HG02852 (cell line): ENCODE results near the gene ARMC3.
"Not testable (repeated sequence)": the region's sequence is repeated elsewhere in the genome, so short reads cannot be mapped to it uniquely, and the experiment has no call there.

Experiments
- ATAC-seq: cut with Tn5 transposase; IDR thresholded peaks from one replicate; pipeline ENCODE4 v1.9.1; 2021; ENCODE audit warnings: mild to moderate bottlenecking, moderate library complexity; ENCODE audit not compliant: unreplicated experiment

Gene ARMC3

DNA sequence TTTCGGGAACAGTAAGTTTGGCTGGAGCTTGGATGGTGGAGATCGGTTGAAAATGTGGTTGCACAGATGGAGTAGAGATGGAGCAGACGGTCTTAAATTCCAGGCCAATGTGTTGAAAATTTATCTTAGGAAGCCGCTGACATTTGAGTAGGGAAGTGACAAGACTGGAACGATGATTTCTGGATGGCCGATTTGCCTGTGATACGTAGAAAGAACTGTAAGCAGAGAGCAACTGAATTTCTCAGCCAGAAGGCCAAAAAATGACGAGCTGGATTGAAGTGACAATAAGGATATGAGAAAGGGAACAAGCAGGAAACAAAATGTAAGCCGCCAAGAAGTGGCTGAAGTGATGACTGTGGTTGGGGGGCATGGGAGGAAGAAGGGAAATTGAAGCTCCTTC, 687 bp upstream of the ARMC3 start:
- no peak for ATAC-seq

DNA sequence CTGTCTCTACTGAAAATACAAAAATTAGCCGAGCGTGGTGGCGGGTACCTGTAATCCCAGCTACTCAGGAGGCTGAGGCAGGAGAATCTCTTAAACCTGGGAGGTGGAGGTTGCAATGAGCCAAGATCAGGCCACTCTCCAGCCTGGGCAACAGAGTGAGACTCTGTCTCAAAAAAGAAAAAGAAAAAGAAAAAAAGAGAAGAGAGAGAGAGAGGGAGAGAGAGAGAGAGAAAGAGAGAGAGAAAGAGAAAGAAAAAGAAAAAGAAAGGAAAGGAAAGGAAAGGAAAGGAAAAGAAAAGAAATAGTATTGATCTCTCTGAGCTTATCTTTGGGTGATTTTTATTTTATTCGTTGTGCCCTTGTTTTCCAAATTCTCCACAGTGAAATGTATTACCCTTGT, 1.2 kb downstream of the ARMC3 start:
- not testable (repeated sequence) for ATAC-seq

DNA sequence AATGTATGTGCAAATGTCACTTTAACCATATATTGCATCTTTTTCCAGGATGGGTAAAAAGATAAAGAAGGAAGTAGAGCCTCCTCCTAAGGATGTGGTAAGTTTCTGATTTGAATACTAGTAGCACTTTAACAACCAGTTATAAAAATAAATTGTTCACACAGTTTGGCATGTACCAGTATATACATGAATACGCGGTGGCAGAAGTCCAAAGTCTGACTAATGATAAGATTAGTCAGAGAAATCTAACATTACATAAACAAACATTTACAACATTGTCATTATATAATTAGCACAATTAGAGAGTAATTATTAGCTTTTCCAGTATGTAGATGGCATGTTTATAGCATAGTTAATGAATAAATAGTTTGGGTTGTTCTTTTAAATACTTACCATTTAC, 4.1 kb downstream of the ARMC3 start:
- no peak for ATAC-seq

GRCh38 chr10:22932626-22933370, 4.9 kb downstream of the ARMC3 start:
- no peak for ATAC-seq

GRCh38 chr10:22934726-22935125, 6.9 kb downstream of the ARMC3 start:
- no peak for ATAC-seq

- ATAC-seq = no peak
These were observed 14.6 kb downstream of the ARMC3 start for GRCh38 chr10:22942437-22942836.

DNA sequence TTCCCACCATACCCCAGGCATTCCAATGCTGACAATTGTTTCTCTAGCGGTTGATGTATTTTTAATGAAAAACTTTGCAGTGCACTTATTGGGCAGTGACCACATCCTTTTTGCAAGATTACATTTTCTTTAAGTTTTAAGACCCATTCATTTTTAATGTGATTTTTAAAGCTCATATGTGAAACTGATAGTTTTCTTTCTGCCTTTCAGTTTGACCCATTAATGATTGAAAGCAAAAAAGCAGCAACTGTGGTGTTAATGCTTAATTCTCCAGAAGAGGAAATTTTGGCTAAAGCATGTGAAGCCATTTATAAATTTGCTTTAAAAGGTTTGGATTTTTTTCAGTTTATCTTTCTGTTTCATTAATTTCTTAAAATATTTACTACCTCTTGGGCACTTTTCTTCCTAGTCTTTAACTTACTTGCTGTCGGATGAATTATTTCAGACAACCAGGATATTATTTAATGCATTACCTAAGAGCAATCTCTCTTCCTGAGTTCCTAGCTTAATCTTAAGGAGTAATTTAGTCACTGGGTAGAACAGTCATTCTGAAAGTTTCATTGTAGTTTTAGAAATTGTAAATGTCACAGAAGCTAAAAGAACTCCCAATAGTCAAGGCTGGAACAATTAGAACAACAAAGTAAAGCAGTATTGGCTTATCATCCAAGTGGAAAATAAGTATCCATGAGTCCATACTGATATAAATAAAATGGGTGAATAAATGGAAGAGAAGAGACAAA, 18.3 kb downstream of the ARMC3 start:
- ATAC-seq = peak; percentile 61

- ATAC-seq = no peak
These were observed 27.1 kb downstream of the ARMC3 start for GRCh38 chr10:22954970-22955369.

DNA sequence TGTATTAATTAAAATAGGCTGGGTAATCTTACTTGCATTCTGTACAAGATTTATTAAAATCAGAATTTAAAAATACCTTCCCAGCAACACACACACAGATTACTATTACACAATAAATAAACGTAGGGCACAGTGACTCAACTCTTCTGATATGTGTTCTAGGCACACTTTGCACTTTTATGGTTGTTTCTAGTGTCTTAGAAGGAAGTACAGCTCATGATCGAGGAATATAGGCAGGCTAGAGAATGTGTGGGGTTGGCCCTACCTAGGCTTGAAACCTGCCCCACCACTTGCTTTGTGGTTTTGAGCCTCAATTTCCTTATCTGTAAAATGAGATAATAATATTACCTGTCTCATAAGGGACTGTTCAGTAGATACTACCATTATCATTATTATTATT, 30.5 kb downstream of the ARMC3 start:
- ATAC-seq = no peak

- ATAC-seq = no peak
These were observed 31.4 kb downstream of the ARMC3 start for GRCh38 chr10:22959292-22959691.

- no peak for ATAC-seq
These were observed 32.1 kb downstream of the ARMC3 start for GRCh38 chr10:22959950-22960349.

- no peak for ATAC-seq
These were observed 35.0 kb downstream of the ARMC3 start for GRCh38 chr10:22962817-22963216.

DNA sequence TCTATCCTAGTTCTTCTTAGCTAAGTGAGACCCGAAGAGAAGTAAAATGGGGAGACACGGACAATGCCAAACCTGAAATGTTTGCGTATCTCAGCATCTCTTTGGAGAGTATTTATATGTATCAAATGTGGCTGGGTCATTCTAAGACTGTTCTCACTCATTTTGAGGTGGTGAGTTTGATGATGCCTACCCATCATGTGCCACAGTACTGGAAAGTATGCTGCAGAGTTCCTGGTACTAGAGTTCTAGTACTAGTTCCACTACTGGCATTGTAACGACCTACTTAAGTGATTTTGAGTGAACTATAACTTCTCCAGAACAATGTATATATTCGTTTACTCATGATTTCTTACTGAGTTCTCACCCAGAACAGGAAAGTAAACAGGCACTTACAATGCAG, 41.9 kb downstream of the ARMC3 start:
- ATAC-seq = no peak

DNA sequence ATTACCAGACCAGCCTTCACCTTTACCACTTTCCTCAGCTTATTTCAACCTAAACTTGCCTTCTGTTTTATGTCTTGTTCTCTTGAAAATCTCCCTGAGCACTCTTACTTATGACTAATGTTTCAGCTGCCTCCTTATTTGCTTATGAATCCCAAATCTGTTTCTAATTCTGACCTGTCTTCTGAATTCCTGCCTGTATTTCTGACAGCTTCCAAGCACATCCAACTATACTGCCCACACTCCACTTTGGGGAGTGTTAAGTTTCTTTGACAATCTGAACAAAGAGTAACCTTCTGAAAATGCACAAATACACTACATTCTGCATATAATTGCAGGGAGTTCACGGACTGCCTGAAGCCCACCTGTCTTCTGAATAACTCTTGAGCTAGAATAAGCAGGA, 48.7 kb downstream of the ARMC3 start:
- ATAC-seq = no peak

- ATAC-seq = no peak
These were observed 49.9 kb downstream of the ARMC3 start for GRCh38 chr10:22977751-22978150.

DNA sequence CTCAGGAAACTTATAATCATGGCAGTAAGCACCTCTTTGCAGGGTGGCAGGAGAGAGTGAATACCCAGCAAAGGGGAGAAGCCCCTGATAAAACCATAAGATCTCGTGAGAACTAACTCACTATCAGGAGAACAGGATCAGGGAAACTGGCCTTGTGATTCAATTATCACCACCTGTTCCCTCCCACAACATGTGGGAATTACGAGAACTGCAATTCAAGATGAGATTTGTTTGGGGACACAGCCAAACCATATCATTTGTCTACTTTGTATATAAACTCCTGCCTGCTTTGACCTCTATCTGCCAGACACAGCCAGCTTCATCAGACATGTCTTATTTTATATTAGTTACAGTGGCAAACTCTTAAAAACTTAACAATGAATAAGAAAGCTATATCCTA, 50.4 kb downstream of the ARMC3 start:
- no peak for ATAC-seq

- ATAC-seq = no peak
These were observed 51.1 kb downstream of the ARMC3 start for GRCh38 chr10:22978918-22979317.

GRCh38 chr10:22980822-22981221, 53.0 kb downstream of the ARMC3 start:
- no peak for ATAC-seq

DNA sequence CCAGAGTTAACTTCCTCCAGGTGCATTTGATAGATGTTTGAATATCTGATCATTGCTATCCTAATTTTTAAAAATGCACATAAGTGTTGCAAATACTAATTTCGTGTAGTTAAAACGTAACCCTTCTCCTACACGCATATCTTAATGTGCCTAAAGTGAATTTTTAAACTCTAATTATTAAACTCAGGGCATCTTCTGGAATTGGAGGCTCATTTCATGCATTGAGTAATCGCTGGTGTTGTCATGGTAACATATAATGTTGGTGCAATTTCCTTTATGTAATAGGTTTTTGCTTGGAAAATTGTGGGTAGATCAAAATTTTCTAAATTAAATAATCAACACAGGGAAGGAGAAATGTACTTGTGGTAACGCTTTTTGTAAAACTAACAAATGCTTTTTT, 56.2 kb downstream of the ARMC3 start:
- ATAC-seq = no peak

GRCh38 chr10:22986771-22987542, 59.1 kb downstream of the ARMC3 start:
- ATAC-seq = peak; percentile 55

DNA sequence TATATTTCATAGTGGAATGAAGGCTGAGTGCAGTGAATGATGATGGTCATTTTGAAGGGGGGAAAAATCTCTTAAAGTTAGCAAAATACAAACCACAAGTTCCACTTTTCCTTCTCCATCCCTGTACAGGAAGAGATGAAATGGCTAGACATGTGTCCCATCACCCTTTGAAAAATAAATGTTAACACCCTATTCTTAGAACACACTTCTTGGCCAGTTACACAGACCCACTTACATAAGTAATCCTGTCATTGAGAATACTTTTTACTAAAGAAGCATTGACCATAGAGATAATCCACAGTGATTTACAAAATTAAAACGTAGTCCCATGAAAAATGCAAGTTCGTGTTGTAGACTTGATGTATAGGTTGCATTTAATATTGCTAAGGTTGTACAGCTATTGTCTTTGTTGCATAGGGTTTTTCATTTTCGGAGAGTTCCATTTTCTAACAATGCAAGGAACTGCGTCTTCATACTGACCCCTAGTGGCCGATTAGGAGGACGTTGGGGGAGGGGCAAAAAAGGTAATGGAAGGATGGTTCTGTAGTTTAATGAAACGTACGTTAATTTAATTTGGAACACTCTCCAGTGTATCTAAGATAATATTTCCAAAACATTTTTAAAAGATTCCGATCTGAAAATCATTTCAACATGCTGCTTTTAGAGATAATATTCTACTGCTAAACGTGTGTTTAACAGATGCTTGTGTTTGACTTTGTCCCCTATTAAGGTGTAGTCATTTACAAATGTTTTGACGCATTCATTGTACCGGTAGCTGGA, 60.9 kb downstream of the ARMC3 start:
- ATAC-seq = peak; percentile 63
